ENCODE data around the gene ANO2.

The ANO2 gene

DNA sequence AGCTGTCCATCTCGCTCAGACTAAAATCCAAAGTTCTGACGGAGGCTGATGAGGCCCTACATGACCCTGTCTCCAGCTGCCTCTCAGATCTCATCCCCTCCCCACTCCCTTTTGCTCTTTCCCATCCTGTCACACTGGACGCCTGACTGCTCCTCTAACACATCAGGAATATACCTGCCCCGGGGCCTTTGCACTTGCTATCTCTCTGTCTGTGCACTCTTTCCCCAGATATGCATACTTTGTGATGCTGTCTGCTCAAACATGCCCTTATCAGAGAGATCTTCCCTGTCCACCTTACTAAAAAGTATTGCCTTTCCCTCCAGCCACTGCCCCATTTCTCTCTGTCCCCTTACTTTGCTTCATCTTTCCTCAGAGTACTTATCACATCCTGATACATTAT lies 238.8 kb downstream of the ANO2 start:
- ATAC-seq: no peak
- TF ChIP-seq, protein P1, sequence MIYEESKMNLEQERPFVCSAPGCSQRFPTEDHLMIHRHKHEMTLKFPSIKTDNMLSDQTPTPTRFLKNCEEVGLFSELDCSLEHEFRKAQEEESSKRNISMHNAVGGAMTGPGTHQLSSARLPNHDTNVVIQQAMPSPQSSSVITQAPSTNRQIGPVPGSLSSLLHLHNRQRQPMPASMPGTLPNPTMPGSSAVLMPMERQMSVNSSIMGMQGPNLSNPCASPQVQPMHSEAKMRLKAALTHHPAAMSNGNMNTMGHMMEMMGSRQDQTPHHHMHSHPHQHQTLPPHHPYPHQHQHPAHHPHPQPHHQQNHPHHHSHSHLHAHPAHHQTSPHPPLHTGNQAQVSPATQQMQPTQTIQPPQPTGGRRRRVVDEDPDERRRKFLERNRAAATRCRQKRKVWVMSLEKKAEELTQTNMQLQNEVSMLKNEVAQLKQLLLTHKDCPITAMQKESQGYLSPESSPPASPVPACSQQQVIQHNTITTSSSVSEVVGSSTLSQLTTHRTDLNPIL (CRISPR knock-in tag; IDR thresholded peaks at IDR 0.05; ENCODE audit: low read depth): no peak
- no peak for TF ChIP-seq ZFP3 (CRISPR knock-in tag; IDR thresholded peaks at IDR 0.05)
- no peak for TF ChIP-seq SNAI2 (CRISPR knock-in tag; IDR thresholded peaks at IDR 0.05)
- no peak for TF ChIP-seq TOX (CRISPR knock-in tag; IDR thresholded peaks at IDR 0.05; ENCODE audit: borderline replicate concordance)
- TF ChIP-seq, protein P2, sequence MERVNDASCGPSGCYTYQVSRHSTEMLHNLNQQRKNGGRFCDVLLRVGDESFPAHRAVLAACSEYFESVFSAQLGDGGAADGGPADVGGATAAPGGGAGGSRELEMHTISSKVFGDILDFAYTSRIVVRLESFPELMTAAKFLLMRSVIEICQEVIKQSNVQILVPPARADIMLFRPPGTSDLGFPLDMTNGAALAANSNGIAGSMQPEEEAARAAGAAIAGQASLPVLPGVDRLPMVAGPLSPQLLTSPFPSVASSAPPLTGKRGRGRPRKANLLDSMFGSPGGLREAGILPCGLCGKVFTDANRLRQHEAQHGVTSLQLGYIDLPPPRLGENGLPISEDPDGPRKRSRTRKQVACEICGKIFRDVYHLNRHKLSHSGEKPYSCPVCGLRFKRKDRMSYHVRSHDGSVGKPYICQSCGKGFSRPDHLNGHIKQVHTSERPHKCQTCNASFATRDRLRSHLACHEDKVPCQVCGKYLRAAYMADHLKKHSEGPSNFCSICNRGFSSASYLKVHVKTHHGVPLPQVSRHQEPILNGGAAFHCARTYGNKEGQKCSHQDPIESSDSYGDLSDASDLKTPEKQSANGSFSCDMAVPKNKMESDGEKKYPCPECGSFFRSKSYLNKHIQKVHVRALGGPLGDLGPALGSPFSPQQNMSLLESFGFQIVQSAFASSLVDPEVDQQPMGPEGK (CRISPR knock-in tag; IDR thresholded peaks at IDR 0.05; ENCODE audit: borderline replicate concordance): no peak
- TF ChIP-seq ISL1 (CRISPR knock-in tag; IDR thresholded peaks at IDR 0.05): no peak
- no peak for TF ChIP-seq ZNF8 (CRISPR knock-in tag; IDR thresholded peaks at IDR 0.05)
- TF ChIP-seq OSR1 (CRISPR knock-in tag; IDR thresholded peaks at IDR 0.05): no peak
- TF ChIP-seq BACH2 (CRISPR knock-in tag; IDR thresholded peaks at IDR 0.05; ENCODE audit: borderline replicate concordance): no peak
- TF ChIP-seq, protein P3, sequence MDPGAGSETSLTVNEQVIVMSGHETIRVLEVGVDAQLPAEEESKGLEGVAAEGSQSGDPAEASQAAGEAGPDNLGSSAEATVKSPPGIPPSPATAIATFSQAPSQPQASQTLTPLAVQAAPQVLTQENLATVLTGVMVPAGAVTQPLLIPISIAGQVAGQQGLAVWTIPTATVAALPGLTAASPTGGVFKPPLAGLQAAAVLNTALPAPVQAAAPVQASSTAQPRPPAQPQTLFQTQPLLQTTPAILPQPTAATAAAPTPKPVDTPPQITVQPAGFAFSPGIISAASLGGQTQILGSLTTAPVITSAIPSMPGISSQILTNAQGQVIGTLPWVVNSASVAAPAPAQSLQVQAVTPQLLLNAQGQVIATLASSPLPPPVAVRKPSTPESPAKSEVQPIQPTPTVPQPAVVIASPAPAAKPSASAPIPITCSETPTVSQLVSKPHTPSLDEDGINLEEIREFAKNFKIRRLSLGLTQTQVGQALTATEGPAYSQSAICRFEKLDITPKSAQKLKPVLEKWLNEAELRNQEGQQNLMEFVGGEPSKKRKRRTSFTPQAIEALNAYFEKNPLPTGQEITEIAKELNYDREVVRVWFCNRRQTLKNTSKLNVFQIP (CRISPR knock-in tag; IDR thresholded peaks at IDR 0.05; ENCODE audit: borderline replicate concordance, low read depth): no peak
- TF ChIP-seq ZC3H10 (CRISPR knock-in tag; IDR thresholded peaks at IDR 0.05): no peak
- TF ChIP-seq TCF4 (CRISPR knock-in tag; IDR thresholded peaks at IDR 0.05; ENCODE audit: borderline replicate concordance): no peak

DNA sequence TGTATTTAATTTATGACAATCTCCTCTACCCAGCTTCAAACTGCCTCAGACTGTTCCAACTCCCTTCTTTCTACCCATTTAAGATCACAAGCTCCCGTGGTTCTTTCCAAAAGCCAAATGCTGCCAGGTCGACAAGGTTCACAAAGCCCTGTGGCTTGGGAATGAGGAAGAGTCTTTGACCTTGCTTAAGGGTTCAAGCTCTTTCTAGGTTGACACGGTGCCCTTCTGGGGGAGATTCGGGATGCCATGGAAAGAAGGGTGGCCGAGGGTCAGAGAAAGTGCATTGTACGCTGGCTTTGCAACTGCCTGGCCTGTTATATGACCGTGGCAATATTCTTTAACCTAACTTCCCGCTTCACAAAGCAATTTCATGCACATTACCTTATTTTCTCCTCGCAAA lies 239.3 kb downstream of the ANO2 start:
- ATAC-seq: no peak
- TF ChIP-seq ZFP30 (CRISPR knock-in tag; IDR thresholded peaks at IDR 0.05): no peak
- TF ChIP-seq ZNF8 (CRISPR knock-in tag; IDR thresholded peaks at IDR 0.05): no peak
- TF ChIP-seq TCF4 (CRISPR knock-in tag; IDR thresholded peaks at IDR 0.05; ENCODE audit: borderline replicate concordance): no peak
- no peak for TF ChIP-seq GLIS3 (CRISPR knock-in tag; IDR thresholded peaks at IDR 0.05)
- no peak for TF ChIP-seq PPARA (CRISPR knock-in tag; IDR thresholded peaks at IDR 0.05; ENCODE audit: borderline replicate concordance)
- TF ChIP-seq, protein P4, sequence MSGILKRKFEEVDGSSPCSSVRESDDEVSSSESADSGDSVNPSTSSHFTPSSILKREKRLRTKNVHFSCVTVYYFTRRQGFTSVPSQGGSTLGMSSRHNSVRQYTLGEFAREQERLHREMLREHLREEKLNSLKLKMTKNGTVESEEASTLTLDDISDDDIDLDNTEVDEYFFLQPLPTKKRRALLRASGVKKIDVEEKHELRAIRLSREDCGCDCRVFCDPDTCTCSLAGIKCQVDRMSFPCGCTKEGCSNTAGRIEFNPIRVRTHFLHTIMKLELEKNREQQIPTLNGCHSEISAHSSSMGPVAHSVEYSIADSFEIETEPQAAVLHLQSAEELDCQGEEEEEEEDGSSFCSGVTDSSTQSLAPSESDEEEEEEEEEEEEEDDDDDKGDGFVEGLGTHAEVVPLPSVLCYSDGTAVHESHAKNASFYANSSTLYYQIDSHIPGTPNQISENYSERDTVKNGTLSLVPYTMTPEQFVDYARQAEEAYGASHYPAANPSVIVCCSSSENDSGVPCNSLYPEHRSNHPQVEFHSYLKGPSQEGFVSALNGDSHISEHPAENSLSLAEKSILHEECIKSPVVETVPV (CRISPR knock-in tag; IDR thresholded peaks at IDR 0.05): no peak
- TF ChIP-seq, protein P2 (CRISPR knock-in tag; IDR thresholded peaks at IDR 0.05; ENCODE audit: borderline replicate concordance): no peak

DNA sequence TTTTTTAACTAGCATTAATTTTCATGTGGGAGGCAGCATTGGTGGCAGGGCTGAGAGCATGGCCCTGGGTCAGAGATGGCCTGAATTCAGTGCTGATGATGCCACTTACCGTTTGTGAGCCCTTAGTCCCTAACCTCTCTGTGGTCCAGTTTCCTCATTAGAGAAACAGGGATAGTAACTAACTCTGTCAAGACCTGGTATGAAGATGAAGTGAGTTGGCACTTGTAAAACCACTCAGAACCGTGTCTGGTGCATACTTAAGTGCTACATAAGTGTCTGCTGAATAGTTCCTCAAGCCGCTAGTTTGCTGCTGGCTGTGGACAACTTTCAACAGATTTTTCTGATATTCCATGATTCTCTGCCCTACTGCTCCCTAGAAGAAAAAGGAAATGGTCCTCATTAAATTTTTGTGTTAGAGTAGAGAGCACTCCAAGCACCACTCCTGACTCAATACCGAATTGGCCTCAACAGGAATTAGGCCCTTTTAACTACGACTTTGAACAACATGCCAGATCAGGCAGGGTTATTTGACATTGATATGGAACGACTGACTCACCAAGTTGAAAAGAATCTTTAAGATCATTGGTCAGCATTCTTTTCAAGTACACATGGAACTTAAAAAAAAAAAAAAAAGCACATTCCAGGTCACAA lies 250.2 kb downstream of the ANO2 start:
- no peak for ATAC-seq
- TF ChIP-seq CSDC2 (CRISPR knock-in tag; IDR thresholded peaks at IDR 0.05) (no peak), PPARA (CRISPR knock-in tag; IDR thresholded peaks at IDR 0.05; ENCODE audit: borderline replicate concordance) (no peak), ZNF565 (CRISPR knock-in tag; conservative IDR thresholded peaks at IDR 0.05; ENCODE audit: low read depth) (no peak), BACH2 (CRISPR knock-in tag; IDR thresholded peaks at IDR 0.05; ENCODE audit: borderline replicate concordance) (no peak), ARNTL (CRISPR knock-in tag; IDR thresholded peaks at IDR 0.05; ENCODE audit: borderline replicate concordance, low read depth) (no peak), ISL1 (CRISPR knock-in tag; IDR thresholded peaks at IDR 0.05) (no peak), ZFP30 (CRISPR knock-in tag; IDR thresholded peaks at IDR 0.05) (no peak), ZNF70 (CRISPR knock-in tag; IDR thresholded peaks at IDR 0.05) (no peak), SNAI2 (CRISPR knock-in tag; IDR thresholded peaks at IDR 0.05) (no peak), TOX (CRISPR knock-in tag; IDR thresholded peaks at IDR 0.05; ENCODE audit: borderline replicate concordance) (no peak)
- TF ChIP-seq, protein P5, sequence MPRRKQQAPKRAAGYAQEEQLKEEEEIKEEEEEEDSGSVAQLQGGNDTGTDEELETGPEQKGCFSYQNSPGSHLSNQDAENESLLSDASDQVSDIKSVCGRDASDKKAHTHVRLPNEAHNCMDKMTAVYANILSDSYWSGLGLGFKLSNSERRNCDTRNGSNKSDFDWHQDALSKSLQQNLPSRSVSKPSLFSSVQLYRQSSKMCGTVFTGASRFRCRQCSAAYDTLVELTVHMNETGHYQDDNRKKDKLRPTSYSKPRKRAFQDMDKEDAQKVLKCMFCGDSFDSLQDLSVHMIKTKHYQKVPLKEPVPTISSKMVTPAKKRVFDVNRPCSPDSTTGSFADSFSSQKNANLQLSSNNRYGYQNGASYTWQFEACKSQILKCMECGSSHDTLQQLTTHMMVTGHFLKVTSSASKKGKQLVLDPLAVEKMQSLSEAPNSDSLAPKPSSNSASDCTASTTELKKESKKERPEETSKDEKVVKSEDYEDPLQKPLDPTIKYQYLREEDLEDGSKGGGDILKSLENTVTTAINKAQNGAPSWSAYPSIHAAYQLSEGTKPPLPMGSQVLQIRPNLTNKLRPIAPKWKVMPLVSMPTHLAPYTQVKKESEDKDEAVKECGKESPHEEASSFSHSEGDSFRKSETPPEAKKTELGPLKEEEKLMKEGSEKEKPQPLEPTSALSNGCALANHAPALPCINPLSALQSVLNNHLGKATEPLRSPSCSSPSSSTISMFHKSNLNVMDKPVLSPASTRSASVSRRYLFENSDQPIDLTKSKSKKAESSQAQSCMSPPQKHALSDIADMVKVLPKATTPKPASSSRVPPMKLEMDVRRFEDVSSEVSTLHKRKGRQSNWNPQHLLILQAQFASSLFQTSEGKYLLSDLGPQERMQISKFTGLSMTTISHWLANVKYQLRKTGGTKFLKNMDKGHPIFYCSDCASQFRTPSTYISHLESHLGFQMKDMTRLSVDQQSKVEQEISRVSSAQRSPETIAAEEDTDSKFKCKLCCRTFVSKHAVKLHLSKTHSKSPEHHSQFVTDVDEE (CRISPR knock-in tag; IDR thresholded peaks at IDR 0.05): no peak
- TF ChIP-seq, protein P2 (CRISPR knock-in tag; IDR thresholded peaks at IDR 0.05; ENCODE audit: borderline replicate concordance): no peak
- TF ChIP-seq, protein P3 (CRISPR knock-in tag; IDR thresholded peaks at IDR 0.05; ENCODE audit: borderline replicate concordance, low read depth): no peak

Measured in SK-N-SH treated with all-trans-retinoic acid at 6 μM for 48 hours (cell line).